A673 (cell line): ENCODE results near the gene ZNF775. TPM values are rescaled to one million over a fixed set of nuclear protein-coding genes. Genes with fewer than 3 reads are reported as not detected.

Experiments
- BruUV-seq: library from RNA; stranded (reverse); fragments of 400-500 nt; replicated peaks from 2 replicates; lab custom pipeline; 2021; lab: Mats Ljungman, UMichigan
- CTCF ChIA-PET: fragments of 300-600 bp; sonication (Branson Sonifier 250); formaldehyde crosslinking; loops from one replicate; lab custom pipeline; 2022; ENCODE audit warnings: antibody characterized with exemption; lab: Charles Lee
- POLR2A ChIA-PET: fragments of 300-600 bp; sonication (Branson Sonifier 250); formaldehyde crosslinking; loops from one replicate; lab custom pipeline; 2022; ENCODE audit warnings: antibody characterized with exemption; ENCODE audit not compliant: low non-redundant PET; lab: Charles Lee
- DNase-seq: peaks from one replicate; pipeline ENCODE4 v3.0.0-alpha.2; 2015; ENCODE audit warnings: low spot score
- H3K27ac ChIP-seq: fragments of 200-600 bp; sonication (generic); 2 replicates; pipeline ENCODE4 v1.5.1; 2016; ENCODE audit warnings: mixed run types, low read depth, mild to moderate bottlenecking, mixed read lengths, antibody characterized with exemption, low read length; ENCODE audit not compliant: poor library complexity, severe bottlenecking
- H3K27me3 ChIP-seq: fragments of 200-600 bp; sonication (generic); replicated peaks from 2 replicates; pipeline ENCODE4 v1.6.1; 2017; ENCODE audit warnings: mixed run types, low read depth, mild to moderate bottlenecking, mixed read lengths, antibody characterized with exemption, low read length; ENCODE audit not compliant: insufficient read depth, poor library complexity
- H3K36me3 ChIP-seq: fragments of 200-600 bp; sonication (generic); 2 replicates; pipeline ENCODE4 v1.6.1; 2016; ENCODE audit warnings: mixed run types, mild to moderate bottlenecking, mixed read lengths, antibody characterized with exemption, low read length; ENCODE audit not compliant: insufficient read depth, poor library complexity, severe bottlenecking
- H3K4me1 ChIP-seq: fragments of 200-600 bp; sonication (generic); 2 replicates; pipeline ENCODE4 v1.6.1; 2017; ENCODE audit warnings: mixed run types, mild to moderate bottlenecking, mixed read lengths, antibody characterized with exemption, low read length; ENCODE audit not compliant: insufficient read depth, poor library complexity, severe bottlenecking
- H3K4me3 ChIP-seq: fragments of 200-600 bp; sonication (generic); 2 replicates; pipeline ENCODE4 v1.5.1; 2016; ENCODE audit warnings: low read depth, mixed run types, mild to moderate bottlenecking, mixed read lengths, low read length; ENCODE audit not compliant: poor library complexity, severe bottlenecking
- H3K9me3 ChIP-seq: fragments of 200-600 bp; sonication (generic); 2 replicates; pipeline ENCODE4 v1.6.1; 2016; ENCODE audit warnings: mixed run types, low read depth, mild to moderate bottlenecking, mixed read lengths, antibody characterized with exemption, low read length; ENCODE audit not compliant: poor library complexity, severe bottlenecking
- EZH2 ChIP-seq: fragments of 200-600 bp; sonication (generic); IDR thresholded peaks from 2 replicates; pipeline ENCODE4 v1.6.1; 2017; ENCODE audit warnings: borderline replicate concordance, low read depth, mild to moderate bottlenecking, mixed read lengths, antibody characterized with exemption, low read length; ENCODE audit not compliant: poor library complexity, severe bottlenecking
- intact Hi-C: fragments of 100-400 bp; cut with micrococcal nuclease; formaldehyde crosslinking; loops from one replicate; pipeline ENCODE4 v1.10.0; 2022; ENCODE audit not compliant: unreplicated experiment
- total RNA-seq: library from RNA; stranded (reverse); gene quantifications from 2 replicates; pipeline ENCODE4 v1.2.3, GENCODE V29; 2021
- TF ChIP-seq, protein P1 (sequence below): fragments of 300-800, 200-600 bp; sonication (generic); conservative IDR thresholded peaks from 2 replicates; pipeline ENCODE4 v1.5.1; 2017; ENCODE audit warnings: low read depth, mild to moderate bottlenecking, antibody characterized with exemption, low read length, moderate library complexity, mixed read lengths

ZNF775 gene
- total RNA-seq, 1 experiment from 2014 or later: 12.1 TPM

GRCh38 chr7:150406567-150407421 is 27.7 kb downstream of the ZNF775 start:
- H3K27me3 ChIP-seq: no peaks in the 10 kb centered on the region
- no peak for DNase-seq
- POLR2A ChIA-PET: no interaction called here
- peak overlapping the region; percentile 69 for H3K4me3 ChIP-seq
- BruUV-seq: no TSS peak
- intact Hi-C loops: no loop called here
- CTCF ChIA-PET: no interaction called here
- peaks cover 17% of the 10 kb centered on the region for H3K4me1 ChIP-seq
- H3K36me3 ChIP-seq: no peaks in the 10 kb centered on the region
- H3K9me3 ChIP-seq: no peaks in the 10 kb centered on the region
- H3K27ac ChIP-seq: no peak overlapping the region
- TF ChIP-seq, protein P1, sequence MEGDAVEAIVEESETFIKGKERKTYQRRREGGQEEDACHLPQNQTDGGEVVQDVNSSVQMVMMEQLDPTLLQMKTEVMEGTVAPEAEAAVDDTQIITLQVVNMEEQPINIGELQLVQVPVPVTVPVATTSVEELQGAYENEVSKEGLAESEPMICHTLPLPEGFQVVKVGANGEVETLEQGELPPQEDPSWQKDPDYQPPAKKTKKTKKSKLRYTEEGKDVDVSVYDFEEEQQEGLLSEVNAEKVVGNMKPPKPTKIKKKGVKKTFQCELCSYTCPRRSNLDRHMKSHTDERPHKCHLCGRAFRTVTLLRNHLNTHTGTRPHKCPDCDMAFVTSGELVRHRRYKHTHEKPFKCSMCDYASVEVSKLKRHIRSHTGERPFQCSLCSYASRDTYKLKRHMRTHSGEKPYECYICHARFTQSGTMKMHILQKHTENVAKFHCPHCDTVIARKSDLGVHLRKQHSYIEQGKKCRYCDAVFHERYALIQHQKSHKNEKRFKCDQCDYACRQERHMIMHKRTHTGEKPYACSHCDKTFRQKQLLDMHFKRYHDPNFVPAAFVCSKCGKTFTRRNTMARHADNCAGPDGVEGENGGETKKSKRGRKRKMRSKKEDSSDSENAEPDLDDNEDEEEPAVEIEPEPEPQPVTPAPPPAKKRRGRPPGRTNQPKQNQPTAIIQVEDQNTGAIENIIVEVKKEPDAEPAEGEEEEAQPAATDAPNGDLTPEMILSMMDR: no peak
- no peak for TF ChIP-seq EZH2

GRCh38 chr7:150407588-150408392 is 28.7 kb downstream of the ZNF775 start:
- TF ChIP-seq EZH2: no peak
- TF ChIP-seq, protein P1: no peak
- POLR2A ChIA-PET: no interaction called here

GRCh38 chr7:150408393-150409299 is 29.5 kb downstream of the ZNF775 start:
- BruUV-seq: no TSS peak
- TF ChIP-seq EZH2: no peak
- TF ChIP-seq, protein P1: no peak
- POLR2A ChIA-PET: no interaction called here

More at GRCh38 chr7:150407588-150408392, 28.7 kb downstream of the ZNF775 start:
- no peak overlapping the region for H3K27ac ChIP-seq
- CTCF ChIA-PET: no interaction called here
- no peaks in the 10 kb centered on the region for H3K9me3 ChIP-seq
- no peak for DNase-seq
- BruUV-seq: no TSS peak
- intact Hi-C loops: no loop called here
- no peaks in the 10 kb centered on the region for H3K36me3 ChIP-seq
- no peaks in the 10 kb centered on the region for H3K27me3 ChIP-seq
- H3K4me1 ChIP-seq: peaks cover 17% of the 10 kb centered on the region
- no peak overlapping the region for H3K4me3 ChIP-seq

More at GRCh38 chr7:150408393-150409299, 29.5 kb downstream of the ZNF775 start:
- CTCF ChIA-PET: no interaction called here
- Histone ChIP-seq H3K4me1 (peaks cover 17% of the 10 kb centered on the region), H3K27ac (no peak overlapping the region), H3K36me3 (no peaks in the 10 kb centered on the region), H3K27me3 (no peaks in the 10 kb centered on the region), H3K9me3 (no peaks in the 10 kb centered on the region), H3K4me3 (no peak overlapping the region)
- DNase-seq: no peak
- intact Hi-C loops: no loop called here
